CD14-positive monocyte (primary cell): ENCODE data around the gene CNTN1. TPM values are rescaled to one million over a fixed set of nuclear protein-coding genes. Genes with fewer than 3 reads are reported as not detected.

Experiments used
- DNase-seq, 3 donors: peaks; one replicate each; pipeline ENCODE4 v3.0.0-alpha.2; 2011 to 2022
- H2AFZ ChIP-seq: 2 replicates; pipeline ENCODE4 v1.6.0; 2012; ENCODE audit warnings: mild to moderate bottlenecking, low read depth, low read length, inconsistent platforms; ENCODE audit not compliant: insufficient read depth, poor library complexity, severe bottlenecking
- H3K27ac ChIP-seq, 2 donors: 1 replicate in 1 of 2; 2 replicates in 1 of 2; pipeline ENCODE4 v1.5.1; 2012 to 2013; ENCODE audit warnings: low read length in 2 of 2, control low read depth in 1 of 2, inconsistent platforms in 1 of 2, low read depth in 1 of 2, mild to moderate bottlenecking in 1 of 2
- H3K27me3 ChIP-seq, 2 donors: one replicate each; pipeline versions ENCODE4 v1.6.0 to v1.6.1; 2011 to 2013; ENCODE audit warnings: low read length in 2 of 2; ENCODE audit not compliant: control insufficient read depth in 2 of 2, insufficient read depth in 2 of 2
- H3K36me3 ChIP-seq, 2 donors: replicated peaks in 1 of 2; 1 replicate in 1 of 2; 2 replicates in 1 of 2; pipeline versions ENCODE4 v1.5.1 to v1.6.1; 2012 to 2013; ENCODE audit warnings: low read length in 2 of 2, control low read depth in 1 of 2, inconsistent platforms in 1 of 2, mild to moderate bottlenecking in 1 of 2; ENCODE audit not compliant: insufficient read depth in 2 of 2, control insufficient read depth in 1 of 2
- H3K4me1 ChIP-seq, 2 donors: 1 replicate in 1 of 2; 2 replicates in 1 of 2; pipeline versions ENCODE4 v1.5.1 to v1.6.1; 2012 to 2013; ENCODE audit warnings: low read length in 2 of 2, control low read depth in 1 of 2, inconsistent platforms in 1 of 2, mild to moderate bottlenecking in 1 of 2, moderate library complexity in 1 of 2; ENCODE audit not compliant: insufficient read depth in 2 of 2, control insufficient read depth in 1 of 2
- H3K4me2 ChIP-seq: replicated peaks from 2 replicates; pipeline ENCODE3; 2012; ENCODE audit warnings: low read length, moderate library complexity, mild to moderate bottlenecking; ENCODE audit not compliant: poor library complexity, severe bottlenecking; ENCODE audit errors: extremely low read depth
- H3K4me3 ChIP-seq, 3 experiments: fragments of 200-600 bp in 1 of 3; sonication (generic) in 1 of 3; replicated peaks in 1 of 3; 1 replicate in 2 of 3; 2 replicates in 1 of 3; pipeline ENCODE4 v1.5.1; 2011 to 2013; ENCODE audit warnings: low read length in 3 of 3, mild to moderate bottlenecking in 3 of 3, control low read depth in 2 of 3, low read depth in 2 of 3, inconsistent platforms in 1 of 3, moderate library complexity in 1 of 3
- H3K79me2 ChIP-seq: 2 replicates; pipeline ENCODE4 v1.6.0; 2012; ENCODE audit warnings: mild to moderate bottlenecking, control low read depth, inconsistent platforms, low read length, moderate library complexity; ENCODE audit not compliant: insufficient read depth
- H3K9ac ChIP-seq: 2 replicates; pipeline ENCODE4 v1.6.0; 2017; ENCODE audit warnings: low read length, mild to moderate bottlenecking; ENCODE audit not compliant: insufficient read depth, poor library complexity, severe bottlenecking
- H3K9me3 ChIP-seq, 2 donors: replicated peaks in 1 of 2; 1 replicate in 1 of 2; 2 replicates in 1 of 2; pipeline versions ENCODE4 v1.5.1 to v1.6.1; 2012 to 2013; ENCODE audit warnings: low read length in 2 of 2, control low read depth in 1 of 2; ENCODE audit not compliant: control insufficient read depth in 1 of 2, insufficient read depth in 1 of 2
- H4K20me1 ChIP-seq: 2 replicates; pipeline ENCODE4 v1.6.0; 2012; ENCODE audit warnings: mild to moderate bottlenecking, low read length, control low read depth, moderate library complexity; ENCODE audit not compliant: insufficient read depth
- H3K27ac Mint-ChIP-seq, 7 donors: one replicate each; pipeline ENCODE4 v1.8.0; 2020; ENCODE audit warnings: mild to moderate bottlenecking in 7 of 7, mixed read lengths in 7 of 7, moderate library complexity in 6 of 7, inconsistent platforms in 2 of 7
- H3K27me3 Mint-ChIP-seq, 3 donors: one replicate each; pipeline ENCODE4 v1.8.0; 2021 to 2022; ENCODE audit warnings: low read depth in 3 of 3, mild to moderate bottlenecking in 3 of 3, mixed read lengths in 3 of 3, moderate library complexity in 3 of 3, inconsistent platforms in 1 of 3
- H3K36me3 Mint-ChIP-seq, 2 donors: one replicate each; pipeline ENCODE4 v1.8.0; 2020; ENCODE audit warnings: mixed read lengths in 2 of 2, inconsistent platforms in 1 of 2, mild to moderate bottlenecking in 1 of 2
- H3K4me1 Mint-ChIP-seq: one replicate; pipeline ENCODE4 v1.8.0; 2020; ENCODE audit warnings: mild to moderate bottlenecking, mixed read lengths
- H3K4me3 Mint-ChIP-seq, 2 donors: one replicate each; pipeline ENCODE4 v1.8.0; 2020; ENCODE audit warnings: mild to moderate bottlenecking in 2 of 2, mixed read lengths in 2 of 2, moderate library complexity in 1 of 2
- H3K9me3 Mint-ChIP-seq, 7 donors: one replicate each; pipeline ENCODE4 v1.8.0; 2020 to 2022; ENCODE audit warnings: mixed read lengths in 7 of 7, mild to moderate bottlenecking in 6 of 7, moderate library complexity in 6 of 7, inconsistent platforms in 2 of 7
- CTCF ChIP-seq: fragments of 200-600 bp; IDR thresholded peaks from one replicate; pipeline ENCODE4 v1.8.0; 2022; ENCODE audit warnings: antibody characterized with exemption, mild to moderate bottlenecking
- WGBS: methylation state at CpG from one replicate; pipeline ENCODE4 v1.1.5; 2013; ENCODE audit warnings: missing lambda C conversion rate; ENCODE audit not compliant: insufficient coverage; 5-methylcytosine and 5-hydroxymethylcytosine counted together
- intact Hi-C, 2 donors: fragments of 100-400 bp; cut with micrococcal nuclease; formaldehyde crosslinking; loops; one replicate each; pipeline versions ENCODE4 v1.15.0 to v1.15.1; 2023
- polyA plus RNA-seq, 3 donors: library from polyadenylated mRNA; depleted of rRNA in 1 of 3; unstranded in 2 of 3; stranded (reverse) in 1 of 3; fragments of 300-500 nt in 2 of 3; fragments of >200 nt in 1 of 3; fragmentation: Illumina TruSeq in 2 of 3; gene quantifications; 1 replicate in 2 of 3; 2 replicates in 1 of 3; pipeline ENCODE4 v1.2.3, GENCODE V29; 2012 to 2021

The CNTN1 gene
- polyA plus RNA-seq, 3 donors, result not detected

GRCh38 chr12:40898505-40898904, 206.3 kb downstream of the CNTN1 start:
- no peaks in the 10 kb centered on the region for H3K27me3 ChIP-seq
- H3K79me2 ChIP-seq, result no peaks in the 10 kb centered on the region
- H3K4me1 Mint-ChIP-seq, result no peaks in the 10 kb centered on the region
- H4K20me1 ChIP-seq, result no peaks in the 10 kb centered on the region
- H3K4me3 Mint-ChIP-seq, result no peak overlapping the region
- no peak overlapping the region for H3K9ac ChIP-seq
- H3K9me3 Mint-ChIP-seq, result peaks cover 0 to 4% (median 0%) of the 10 kb centered on the region in 7 donors
- no peak overlapping the region for H3K27ac ChIP-seq
- peaks cover 0 to 3% of the 10 kb centered on the region in 2 donors for H3K9me3 ChIP-seq
- H3K4me2 ChIP-seq, result no peak overlapping the region
- DNase-seq, result no peak
- no peaks in the 10 kb centered on the region for H3K36me3 Mint-ChIP-seq
- H3K4me3 ChIP-seq, result no peak overlapping the region
- no peak overlapping the region for H3K27ac Mint-ChIP-seq
- H2AFZ ChIP-seq, result no peak overlapping the region
- no peaks in the 10 kb centered on the region for H3K36me3 ChIP-seq
- 92% methylated on average over 2 of the region's 3 CpGs for WGBS
- no peaks in the 10 kb centered on the region for H3K4me1 ChIP-seq
- TF ChIP-seq CTCF, result no peak
- intact Hi-C loops, result no loop called here
- no peaks in the 10 kb centered on the region for H3K27me3 Mint-ChIP-seq

- H3K9ac ChIP-seq, result no peak overlapping the region
- no peaks in the 10 kb centered on the region for H3K9me3 ChIP-seq
- no peaks in the 10 kb centered on the region for H3K4me1 ChIP-seq
- no peaks in the 10 kb centered on the region for H3K79me2 ChIP-seq
- intact Hi-C loops, result no loop called here
- no peak overlapping the region for H3K4me3 ChIP-seq
- Mint-ChIP-seq H3K36me3 (no peaks in the 10 kb centered on the region), H3K9me3 (peaks cover 0 to 3% (median 0%) of the 10 kb centered on the region in 7 donors), H3K27ac (no peak overlapping the region), H3K4me3 (no peak overlapping the region), H3K27me3 (no peaks in the 10 kb centered on the region), H3K4me1 (no peaks in the 10 kb centered on the region)
- WGBS, result no CpG with 5 or more reads among the region's 1 CpG
- H3K36me3 ChIP-seq, result no peaks in the 10 kb centered on the region
- H2AFZ ChIP-seq, result no peak overlapping the region
- H4K20me1 ChIP-seq, result no peaks in the 10 kb centered on the region
- no peak for DNase-seq
- no peak overlapping the region for H3K4me2 ChIP-seq
- TF ChIP-seq CTCF, result no peak
- no peaks in the 10 kb centered on the region for H3K27me3 ChIP-seq
- no peak overlapping the region for H3K27ac ChIP-seq
Observed at GRCh38 chr12:40903040-40903439, 210.8 kb downstream of the CNTN1 start.
